Right cardiac atrium (tissue), 5 donors: ENCODE measurements around the gene CSHL1. TPM values are rescaled to one million over a fixed set of nuclear protein-coding genes. Genes with fewer than 3 reads are reported as not detected.
"Not testable (repeated sequence)": the region's sequence is repeated elsewhere in the genome, so short reads cannot be mapped to it uniquely, and the experiment has no call there.

Experiments used
- ATAC-seq, 2 donors: fragments of 200-7000 bp; cut with Tn5 transposase; one replicate each; pipeline versions ENCODE4 v1.8.0 to v1.9.1; 2020; ENCODE audit warnings: moderate library complexity in 2 of 2, mild to moderate bottlenecking in 1 of 2
- DNase-seq, 3 donors: peaks; one replicate each; pipeline ENCODE4 v3.0.0-alpha.2; 2020
- H3K27ac ChIP-seq: one replicate; pipeline ENCODE4 v1.5.1; 2013; ENCODE audit warnings: mild to moderate bottlenecking, low read length, control low read depth, moderate library complexity
- H3K27me3 ChIP-seq: one replicate; pipeline ENCODE4 v1.6.1; 2013; ENCODE audit not compliant: control insufficient read depth, insufficient read depth
- H3K4me1 ChIP-seq: one replicate; pipeline ENCODE4 v1.6.1; 2013; ENCODE audit warnings: low read length; ENCODE audit not compliant: control insufficient read depth, insufficient read depth
- H3K4me3 ChIP-seq: one replicate; pipeline ENCODE4 v1.5.1; 2013; ENCODE audit warnings: low read length, control low read depth
- H3K9me3 ChIP-seq: one replicate; pipeline ENCODE4 v1.6.1; 2013; ENCODE audit warnings: low read length; ENCODE audit not compliant: control insufficient read depth
- WGBS: extraction: QIAGEN DNeasy Blood & Tissue Kit; methylation state at CpG from one replicate; pipeline ENCODE4 v1.1.7; 2013; 5-methylcytosine and 5-hydroxymethylcytosine counted together
- intact Hi-C, 4 donors: fragments of 100-400 bp; cut with DNase I; formaldehyde crosslinking; loops; one replicate each; pipeline versions ENCODE4 v1.11.0 to v1.14.0; 2022 to 2023
- polyA plus RNA-seq: library from polyadenylated mRNA; stranded (reverse); fragments of 200-250 nt; gene quantifications from one replicate; pipeline ENCODE4 v1.2.3, GENCODE V29; 2013
- total RNA-seq, 4 donors: library from RNA; stranded (reverse); fragmentation: NEBNext Ultra II Directional; extraction: Animal tissue kit (Norgen Biotek cat#: 25700); gene quantifications; one replicate each; pipeline ENCODE4 v1.2.1, GENCODE V29; 2021
- donor health status: healthy with polysubstance abuse.
- donor health status: DM: no; HTN: yes; CAD: no.
- donor health status: DM: no; HTN: no; CAD: no.
- donor health status: DM: no; HTN: yes; CAD: no; lungs with severe emphysema.
- donor health status: DM: yes; HTN: yes; CAD: no.

CSHL1 gene
- total and polyA plus RNA-seq, 5 donors, result not detected

GRCh38 chr17:63917646-63918045 lies 6.6 kb upstream of the CSHL1 start:
- H3K9me3 ChIP-seq, result no peaks in the 10 kb centered on the region
- no peak for DNase-seq
- H3K4me1 ChIP-seq, result no peaks in the 10 kb centered on the region
- no peak overlapping the region for H3K27ac ChIP-seq
- no peak overlapping the region for H3K4me3 ChIP-seq
- no peaks in the 10 kb centered on the region for H3K27me3 ChIP-seq
- ATAC-seq, result no peak
- WGBS, result 78% methylated on average over 13 of the region's 13 CpGs
- intact Hi-C loops, result loop anchor here (2.0 to 10.0 kb wide), 7 partner anchors 73 to 367 kb away; partner anchors contain the start of genes ERN1 (in 3 of the 4), ICAM2 (in 2 of the 4) and PRR29 (in 1 of the 4)

GRCh38 chr17:63917206-63917605 lies 6.1 kb upstream of the CSHL1 start:
- intact Hi-C loops, result loop anchor here (5.0 to 10.0 kb wide), 6 partner anchors 75 to 368 kb away; partner anchors contain the start of genes ERN1 (in 3 of the 4), ICAM2 (in 2 of the 4) and PRR29 (in 1 of the 4)
- not testable (repeated sequence) for H3K27me3 ChIP-seq
- WGBS, result 85% methylated on average over 11 of the region's 11 CpGs

GRCh38 chr17:63916566-63917185 lies 5.6 kb upstream of the CSHL1 start:
- no peak overlapping the region for H3K27ac ChIP-seq
- intact Hi-C loops, result loop anchor here (5.0 to 10.0 kb wide), 6 partner anchors 76 to 368 kb away; partner anchors contain the start of genes ERN1 (in 3 of the 4), ICAM2 (in 2 of the 4) and PRR29 (in 1 of the 4)
- ATAC-seq, result no peak
- DNase-seq, result no peak
- no peak overlapping the region for H3K4me3 ChIP-seq
- no peaks in the 10 kb centered on the region for H3K4me1 ChIP-seq
- WGBS, result 81% methylated on average over 12 of the region's 12 CpGs
- H3K9me3 ChIP-seq, result no peaks in the 10 kb centered on the region
- no peaks in the 10 kb centered on the region for H3K27me3 ChIP-seq

More at GRCh38 chr17:63917206-63917605, 6.1 kb upstream of the CSHL1 start:
- H3K9me3 ChIP-seq, DNase-seq, ATAC-seq, H3K4me1 ChIP-seq, H3K27ac ChIP-seq, H3K4me3 ChIP-seq: not testable (repeated sequence)

DNA sequence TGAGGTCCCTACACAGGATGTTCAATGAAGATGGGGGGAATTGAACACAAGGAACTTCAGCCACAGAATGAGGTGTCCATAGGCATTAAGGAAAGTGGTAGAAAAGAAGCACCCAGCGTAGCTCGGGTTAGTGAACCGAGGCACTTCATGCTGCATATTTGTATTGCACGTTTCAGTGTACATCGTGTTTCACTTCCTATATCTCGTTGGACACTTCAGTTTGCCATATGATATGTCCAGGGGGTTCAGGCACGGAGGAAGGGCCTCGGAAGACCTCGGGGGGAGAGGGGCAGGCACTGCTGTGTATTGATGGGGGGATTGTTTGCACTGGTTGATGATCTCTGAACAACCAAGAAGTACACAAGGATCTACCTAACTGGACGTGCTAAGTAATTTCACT lies 4.7 kb upstream of the CSHL1 start:
- H3K4me1 ChIP-seq, ATAC-seq, H3K9me3 ChIP-seq, H3K27me3 ChIP-seq, DNase-seq, H3K27ac ChIP-seq, H3K4me3 ChIP-seq: not testable (repeated sequence)
- intact Hi-C loops, result loop anchor here (5.0 to 10.0 kb wide), 6 partner anchors 77 to 369 kb away; partner anchors contain the start of genes ERN1 (in 3 of the 4), ICAM2 (in 2 of the 4) and PRR29 (in 1 of the 4)
- WGBS, result 75% methylated on average over 10 of the region's 10 CpGs

GRCh38 chr17:63914471-63914870 lies 3.4 kb upstream of the CSHL1 start:
- Histone ChIP-seq H3K9me3 (no peaks in the 10 kb centered on the region), H3K4me3 (no peak overlapping the region), H3K27ac (no peak overlapping the region), H3K4me1 (no peaks in the 10 kb centered on the region), H3K27me3 (no peaks in the 10 kb centered on the region)
- intact Hi-C loops, result loop anchor here in 3 of 4 donors (5.0 to 10.0 kb wide), 6 partner anchors 33 to 370 kb away; partner anchors contain the start of genes ICAM2 (in 3 of the 3), ERN1 (in 2 of the 3) and PRR29 (in 1 of the 3)
- 95% methylated on average over 7 of the region's 7 CpGs for WGBS
- ATAC-seq, result no peak
- no peak for DNase-seq

DNA sequence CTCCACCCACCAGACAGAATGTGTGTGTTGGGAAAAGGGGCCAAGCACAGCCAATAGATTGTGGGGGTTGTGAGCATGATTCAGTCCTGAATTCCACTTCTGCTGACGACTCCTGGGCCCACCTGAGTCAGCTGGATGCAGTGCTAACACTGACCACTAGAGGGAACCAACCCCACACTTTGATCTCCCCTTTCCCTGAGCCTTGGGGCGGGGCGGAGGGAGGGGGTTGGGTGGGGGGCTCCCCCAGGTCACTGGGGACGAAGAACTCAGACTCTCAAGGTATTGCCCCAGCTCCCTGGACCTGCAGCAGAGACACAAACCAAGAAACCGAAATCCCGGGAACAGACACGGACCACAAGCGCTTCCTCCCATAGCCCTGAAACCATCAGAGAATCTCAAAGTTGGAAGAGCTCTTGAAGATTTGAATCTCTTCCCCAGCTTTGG lies 621 bp upstream of the CSHL1 start:
- Histone ChIP-seq H3K9me3 (no peaks in the 10 kb centered on the region), H3K4me3 (no peak overlapping the region), H3K27ac (no peak overlapping the region), H3K4me1 (no peaks in the 10 kb centered on the region), H3K27me3 (no peaks in the 10 kb centered on the region)
- peak in 1 of 2 donors; percentile 66 for ATAC-seq
- DNase-seq, result peak in 1 of 3 donors; percentile 47
- intact Hi-C loops, result loop anchor here in 3 of 4 donors (5.0 to 10.0 kb wide), 6 partner anchors 36 to 373 kb away; partner anchors contain the start of genes ICAM2 (in 3 of the 3), ERN1 (in 2 of the 3) and PRR29 (in 1 of the 3)
- 40% methylated on average over 8 of the region's 8 CpGs for WGBS

GRCh38 chr17:63910096-63910495 lies 962 bp downstream of the CSHL1 start:
- no peaks in the 10 kb centered on the region for H3K9me3 ChIP-seq
- WGBS, result 81% methylated on average over 14 of the region's 14 CpGs
- H3K27ac ChIP-seq, result no peak overlapping the region
- DNase-seq, result peak in 1 of 3 donors; percentile 33
- no peaks in the 10 kb centered on the region for H3K27me3 ChIP-seq
- intact Hi-C loops, result loop anchor here in 3 of 4 donors (5.0 to 10.0 kb wide), 6 partner anchors 37 to 375 kb away; partner anchors contain the start of genes ICAM2 (in 3 of the 3), ERN1 (in 2 of the 3) and PRR29 (in 1 of the 3)
- ATAC-seq, result no peak
- no peaks in the 10 kb centered on the region for H3K4me1 ChIP-seq
- H3K4me3 ChIP-seq, result no peak overlapping the region

- ATAC-seq, intact Hi-C loops, DNase-seq, H3K9me3 ChIP-seq, H3K27ac ChIP-seq, H3K4me1 ChIP-seq, H3K4me3 ChIP-seq, H3K27me3 ChIP-seq: not testable (repeated sequence)
- 89% methylated on average over 10 of the region's 10 CpGs for WGBS
Observed at GRCh38 chr17:63909586-63909985, 1.5 kb downstream of the CSHL1 start.

DNA sequence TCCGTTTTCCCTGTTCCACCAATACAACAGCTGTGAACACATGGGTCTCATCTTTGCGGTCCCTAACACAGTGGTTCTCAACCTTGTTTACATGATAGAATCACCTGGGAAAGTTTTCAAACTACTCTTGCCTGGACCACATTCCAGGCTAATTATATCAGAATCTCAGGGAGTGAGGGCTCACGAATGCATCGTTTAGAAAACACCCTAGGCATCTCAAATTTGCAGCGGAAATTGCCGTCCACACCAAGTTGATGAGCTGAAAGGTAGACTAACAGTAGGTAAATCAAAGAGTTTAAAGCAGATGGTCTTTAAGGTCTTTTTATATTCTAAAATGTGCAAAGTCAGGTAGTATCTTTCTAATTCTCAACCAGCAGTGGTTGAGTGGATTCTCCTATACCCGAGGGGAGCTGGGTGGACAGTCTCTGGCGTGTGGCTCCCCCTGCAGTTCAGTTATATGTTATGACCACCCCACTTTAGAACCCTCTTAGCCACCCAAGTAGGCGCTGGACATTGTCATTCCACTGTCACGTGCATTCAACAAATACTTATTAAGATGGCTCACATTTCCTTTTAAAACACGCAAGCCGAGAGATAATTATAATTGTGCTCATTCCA lies 3.8 kb downstream of the CSHL1 start:
- H3K4me3 ChIP-seq, DNase-seq, H3K4me1 ChIP-seq, H3K27me3 ChIP-seq, H3K9me3 ChIP-seq, H3K27ac ChIP-seq, intact Hi-C loops: not testable (repeated sequence)
- WGBS, result 59% methylated on average over 11 of the region's 12 CpGs
- peak in 1 of 2 donors; percentile 40 for ATAC-seq

DNA sequence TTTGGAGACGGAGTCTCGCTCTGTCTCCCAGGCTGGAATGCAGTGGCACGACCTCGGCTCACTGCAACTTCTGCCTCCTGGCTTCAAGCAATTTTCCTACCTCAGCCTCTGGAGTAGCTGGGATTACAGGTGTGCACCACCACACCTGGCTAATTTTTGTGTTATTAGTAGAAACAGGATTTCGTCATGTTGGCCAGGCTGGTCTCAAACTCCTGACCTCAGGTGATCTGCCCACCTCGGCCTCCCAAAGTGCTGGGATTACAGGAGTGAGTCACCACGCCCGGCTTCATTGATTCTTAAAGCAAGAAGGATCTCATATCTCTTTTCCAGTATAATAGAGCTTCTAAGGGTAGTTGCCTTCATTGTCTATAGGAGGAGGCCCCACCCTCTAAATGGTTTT lies 6.3 kb downstream of the CSHL1 start:
- WGBS, result 95% methylated on average over 8 of the region's 8 CpGs
- H3K4me1 ChIP-seq, DNase-seq, H3K4me3 ChIP-seq, H3K27me3 ChIP-seq, ATAC-seq, intact Hi-C loops, H3K27ac ChIP-seq, H3K9me3 ChIP-seq: not testable (repeated sequence)

DNA sequence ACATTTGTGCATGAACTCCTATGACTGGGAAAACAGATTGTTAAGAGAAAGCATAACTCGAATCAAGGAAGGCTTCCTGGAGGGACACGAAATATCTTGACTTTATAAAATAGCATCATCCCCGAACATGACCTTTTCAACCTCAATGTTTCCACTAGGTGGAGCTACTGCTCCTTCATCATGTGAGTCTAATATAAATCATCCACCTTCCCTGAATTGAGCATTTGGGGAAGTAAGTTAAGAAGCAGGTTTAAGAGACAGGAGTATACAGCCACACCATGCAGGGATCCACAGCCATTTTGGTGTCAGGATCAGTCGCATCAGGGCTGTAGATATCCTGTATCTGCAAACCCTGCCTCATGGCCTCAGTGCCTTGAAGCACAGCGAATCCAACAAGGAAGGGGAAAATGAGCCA lies 7.3 kb downstream of the CSHL1 start:
- intact Hi-C loops, H3K4me3 ChIP-seq, H3K4me1 ChIP-seq, H3K9me3 ChIP-seq, H3K27me3 ChIP-seq, DNase-seq, H3K27ac ChIP-seq: not testable (repeated sequence)
- 33% methylated on average over 5 of the region's 5 CpGs for WGBS
- ATAC-seq, result peak; percentile 34 to 55
